ENCODE results near the gene GABRR3.
A peak's percentile ranks its signal among the peaks of the same experiment; 100 is the strongest.

GABRR3 gene

GRCh38 chr3:98056035-98056434 is 20.9 kb upstream of the GABRR3 start:
- POLR2A ChIA-PET: no interaction called here
- no peak for DNase-seq (ENCODE audit: extremely low spot score)
- CTCF ChIA-PET: interaction anchor here (0.8 to 3.1 kb wide), 4 partner anchors 10 to 54 kb away, joined by 3 to 13 read pairs (median 3); no protein-coding TSS in a partner anchor
- no peak for TF ChIP-seq CTCF (IDR thresholded peaks at IDR 0.05; ENCODE audit: control extremely low read depth, extremely low read depth, low read depth, missing control alignments)

- no peak for DNase-seq (ENCODE audit: extremely low spot score)
- ChIA-PET CTCF (interaction anchor here (2.6 to 3.1 kb wide), 2 partner anchors 10 to 17 kb away, joined by 8 to 21 read pairs; no protein-coding TSS in a partner anchor), POLR2A (no interaction called here)
- TF ChIP-seq CTCF (IDR thresholded peaks at IDR 0.05; ENCODE audit: control extremely low read depth, extremely low read depth, low read depth, missing control alignments): no peak
These were observed 14.2 kb upstream of the GABRR3 start for GRCh38 chr3:98049271-98049670.

GRCh38 chr3:98048586-98048985 is 13.5 kb upstream of the GABRR3 start:
- ChIA-PET CTCF (interaction anchor here (2.6 to 3.1 kb wide), 2 partner anchors 10 to 17 kb away, joined by 8 to 21 read pairs; no protein-coding TSS in a partner anchor), POLR2A (no interaction called here)
- TF ChIP-seq CTCF (IDR thresholded peaks at IDR 0.05; ENCODE audit: control extremely low read depth, extremely low read depth, low read depth, missing control alignments): no peak
- no peak for DNase-seq (ENCODE audit: extremely low spot score)

- ChIA-PET POLR2A (no interaction called here), CTCF (interaction anchor here (0.7 to 5.2 kb wide), 8 partner anchors 11 to 291 kb away, joined by 3 to 70 read pairs (median 8); no protein-coding TSS in a partner anchor)
- no peak for TF ChIP-seq CTCF (IDR thresholded peaks at IDR 0.05; ENCODE audit: control extremely low read depth, extremely low read depth, low read depth, missing control alignments)
These were observed 6.2 kb upstream of the GABRR3 start for GRCh38 chr3:98041350-98041749.

GRCh38 chr3:98039322-98040024 is 4.4 kb upstream of the GABRR3 start:
- POLR2A ChIA-PET: no interaction called here

More at GRCh38 chr3:98041350-98041749, 6.2 kb upstream of the GABRR3 start:
- no peak for DNase-seq (ENCODE audit: extremely low spot score)

GRCh38 chr3:98038876-98039275 is 3.8 kb upstream of the GABRR3 start:
- CTCF ChIA-PET: interaction anchor here (0.7 to 5.2 kb wide), 41 partner anchors 8 to 792 kb away, joined by 3 to 70 read pairs (median 4); partner anchors contain the start of genes CLDND1 and CRYBG3
- POLR2A ChIA-PET: no interaction called here
- TF ChIP-seq CTCF (IDR thresholded peaks at IDR 0.05; ENCODE audit: control extremely low read depth, extremely low read depth, low read depth, missing control alignments): no peak
- no peak for DNase-seq (ENCODE audit: extremely low spot score)

More at GRCh38 chr3:98039322-98040024, 4.4 kb upstream of the GABRR3 start:
- peak; percentile 84 for TF ChIP-seq CTCF (IDR thresholded peaks at IDR 0.05; ENCODE audit: control extremely low read depth, extremely low read depth, low read depth, missing control alignments)
- peak; percentile 40 for DNase-seq (ENCODE audit: extremely low spot score)
- CTCF ChIA-PET: interaction anchor here (0.8 to 5.2 kb wide), 43 partner anchors 9 to 955 kb away, joined by 3 to 70 read pairs (median 4); partner anchors contain the start of gene CRYBG3

All from GM10248 (cell line).